Common myeloid progenitor, CD34-positive (primary cell): Measurements from ENCODE around the gene NELL1.
A peak's percentile ranks its signal among the peaks of the same experiment; 100 is the strongest.

Experiments
- CTCF ChIA-PET: fragments of 350-600 bp; sonication (Branson Sonifier 250); formaldehyde crosslinking; loops from one replicate; lab custom pipeline; 2021; ENCODE audit warnings: antibody characterized with exemption; lab: Charles Lee
- POLR2A ChIA-PET: fragments of 350-600 bp; sonication (Branson Sonifier 250); formaldehyde crosslinking; loops from one replicate; lab custom pipeline; 2021; ENCODE audit warnings: antibody characterized with exemption; lab: Charles Lee
- DNase-seq, 3 donors: peaks; one replicate each; pipeline versions ENCODE4 v3.0.0 to v3.0.0-alpha.2; 2013
- H3K27ac ChIP-seq, 2 experiments: 1 replicate in 1 of 2; 2 replicates in 1 of 2; pipeline ENCODE4 v1.7.0; 2013; ENCODE audit warnings: inconsistent platforms in 2 of 2, low read length in 2 of 2, mild to moderate bottlenecking in 2 of 2, low read depth in 1 of 2, moderate library complexity in 1 of 2; ENCODE audit not compliant: severe bottlenecking in 2 of 2, insufficient read depth in 1 of 2, poor library complexity in 1 of 2
- H3K27me3 ChIP-seq, 5 experiments: replicated peaks in 2 of 5; 1 replicate in 3 of 5; 2 replicates in 2 of 5; pipeline versions ENCODE4 v1.6.1 to v1.7.0; 2013; ENCODE audit warnings: low read length in 4 of 5, mild to moderate bottlenecking in 2 of 5, moderate library complexity in 2 of 5, inconsistent platforms in 1 of 5; ENCODE audit not compliant: insufficient read depth in 5 of 5, control insufficient read depth in 4 of 5
- H3K36me3 ChIP-seq, 4 experiments: 1 replicate in 2 of 4; 2 replicates in 2 of 4; pipeline versions ENCODE4 v1.6.1 to v1.7.0; 2013; ENCODE audit warnings: low read length in 3 of 4, control low read depth in 1 of 4, mild to moderate bottlenecking in 1 of 4; ENCODE audit not compliant: control insufficient read depth in 4 of 4, insufficient read depth in 4 of 4
- H3K4me1 ChIP-seq, 4 experiments: 1 replicate in 3 of 4; 2 replicates in 1 of 4; pipeline versions ENCODE4 v1.6.1 to v1.7.1; 2013; ENCODE audit warnings: low read length in 3 of 4, mild to moderate bottlenecking in 3 of 4, control low read depth in 1 of 4, inconsistent platforms in 1 of 4, moderate library complexity in 1 of 4; ENCODE audit not compliant: control insufficient read depth in 4 of 4, insufficient read depth in 4 of 4; ENCODE audit errors: control extremely low read depth in 1 of 4
- H3K4me3 ChIP-seq, 7 experiments: 1 replicate in 4 of 7; 2 replicates in 3 of 7; pipeline versions ENCODE4 v1.5.1 to v1.7.0; 2013; ENCODE audit warnings: mild to moderate bottlenecking in 7 of 7, low read length in 6 of 7, moderate library complexity in 6 of 7, inconsistent platforms in 2 of 7, low read depth in 2 of 7, control low read depth in 1 of 7; ENCODE audit not compliant: insufficient read depth in 4 of 7, control insufficient read depth in 1 of 7; ENCODE audit errors: extremely low read depth in 1 of 7
- H3K9me3 ChIP-seq, 5 experiments: 1 replicate in 4 of 5; 2 replicates in 1 of 5; pipeline versions ENCODE4 v1.6.1 to v1.7.1; 2013; ENCODE audit warnings: low read length in 4 of 5, mild to moderate bottlenecking in 2 of 5, inconsistent platforms in 1 of 5, low read depth in 1 of 5, moderate library complexity in 1 of 5; ENCODE audit not compliant: control insufficient read depth in 4 of 5, insufficient read depth in 2 of 5; ENCODE audit errors: control extremely low read depth in 1 of 5
- WGBS: methylation state at CpG from one replicate; pipeline ENCODE4 v1.1.5; 2013; ENCODE audit not compliant: insufficient coverage; 5-methylcytosine and 5-hydroxymethylcytosine counted together

The NELL1 gene

DNA sequence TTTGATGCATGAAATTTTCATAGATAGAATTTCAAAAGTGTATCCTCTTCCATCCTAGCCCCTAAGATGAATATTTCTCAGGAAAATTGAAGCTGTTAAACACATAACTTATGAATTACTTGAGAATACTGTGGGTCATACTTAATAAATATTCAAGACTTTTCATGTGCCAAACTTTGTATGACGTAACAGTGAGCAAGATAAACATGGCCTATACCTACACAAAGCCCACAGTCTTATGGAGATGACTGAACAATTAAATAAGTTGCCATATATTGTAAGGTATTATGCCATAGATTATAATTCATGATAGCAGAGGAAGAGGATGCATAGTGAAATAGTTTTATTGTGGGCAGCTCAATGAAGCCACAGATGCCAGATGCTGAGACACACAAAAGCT lies 902.8 kb downstream of the NELL1 start:
- POLR2A ChIA-PET: no interaction called here
- DNase-seq: no peak
- CTCF ChIA-PET: no interaction called here

DNA sequence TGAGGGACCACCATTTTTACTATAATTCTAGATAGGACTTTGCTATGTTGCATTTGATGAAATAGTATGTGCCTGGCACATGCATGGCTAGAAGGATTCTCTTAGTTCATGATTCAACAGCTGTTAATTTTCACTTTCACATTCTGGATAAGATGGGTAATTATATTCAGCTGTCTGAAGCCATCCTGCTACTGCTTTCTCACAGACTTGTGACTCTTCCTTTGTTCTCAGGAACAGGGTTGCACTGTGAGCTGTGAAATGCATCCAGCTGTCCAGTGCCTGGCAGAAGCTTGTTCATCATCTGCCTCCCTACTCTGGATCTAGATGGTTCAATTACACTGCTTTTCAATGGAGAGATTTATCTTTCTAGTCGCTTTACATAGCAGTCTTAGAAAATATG lies 913.4 kb downstream of the NELL1 start:
- no peaks in the 10 kb centered on the region for H3K36me3 ChIP-seq
- peak in 1 of 3 donors; percentile 6 for DNase-seq
- H3K9me3 ChIP-seq: no peaks in the 10 kb centered on the region
- ChIA-PET POLR2A (no interaction called here), CTCF (interaction anchor here (0.5 to 1.5 kb wide), 2 partner anchors 72 to 636 kb away, joined by 3 read pairs; no protein-coding TSS in a partner anchor)
- H3K27me3 ChIP-seq: peaks cover 0 to 2% (median 0%) of the 10 kb centered on the region in 5 experiments
- H3K27ac ChIP-seq: no peak overlapping the region
- no peaks in the 10 kb centered on the region for H3K4me1 ChIP-seq
- no peak overlapping the region for H3K4me3 ChIP-seq
- WGBS: no CpG with 5 or more reads among the region's 1 CpG

More for the DNA sequence above, 902.8 kb downstream of the NELL1 start:
- Histone ChIP-seq H3K27ac (no peak overlapping the region), H3K9me3 (no peaks in the 10 kb centered on the region), H3K27me3 (no peaks in the 10 kb centered on the region), H3K4me3 (no peak overlapping the region), H3K36me3 (no peaks in the 10 kb centered on the region), H3K4me1 (no peaks in the 10 kb centered on the region)
- WGBS: no CpG with 5 or more reads among the region's 1 CpG

DNA sequence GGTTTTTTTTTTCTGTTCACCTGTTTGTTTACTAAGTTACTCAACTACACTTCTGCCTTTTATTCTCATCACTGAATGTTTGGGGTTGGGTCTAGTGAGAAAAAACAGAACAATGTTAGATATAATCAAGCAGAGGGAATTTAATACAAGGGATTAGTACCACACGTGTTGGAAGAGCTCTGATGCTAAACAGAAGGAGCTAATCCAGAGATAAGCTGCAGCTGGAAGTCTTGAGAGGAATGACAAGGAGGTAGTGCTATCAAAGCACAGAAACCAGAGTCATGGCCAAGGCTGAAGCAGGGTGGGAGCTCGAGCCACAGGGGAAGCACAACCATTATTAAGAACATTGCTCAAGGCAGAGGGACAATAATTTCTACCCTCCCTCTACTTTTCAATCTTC lies 919.4 kb downstream of the NELL1 start:
- DNase-seq: no peak
- POLR2A ChIA-PET: no interaction called here
- Histone ChIP-seq H3K9me3 (no peaks in the 10 kb centered on the region), H3K27me3 (no peaks in the 10 kb centered on the region), H3K4me1 (peaks cover 0 to 5% (median 0%) of the 10 kb centered on the region in 4 experiments), H3K27ac (no peak overlapping the region), H3K4me3 (no peak overlapping the region), H3K36me3 (no peaks in the 10 kb centered on the region)
- CTCF ChIA-PET: no interaction called here
- WGBS: 67% methylated on average over 1 of the region's 2 CpGs

DNA sequence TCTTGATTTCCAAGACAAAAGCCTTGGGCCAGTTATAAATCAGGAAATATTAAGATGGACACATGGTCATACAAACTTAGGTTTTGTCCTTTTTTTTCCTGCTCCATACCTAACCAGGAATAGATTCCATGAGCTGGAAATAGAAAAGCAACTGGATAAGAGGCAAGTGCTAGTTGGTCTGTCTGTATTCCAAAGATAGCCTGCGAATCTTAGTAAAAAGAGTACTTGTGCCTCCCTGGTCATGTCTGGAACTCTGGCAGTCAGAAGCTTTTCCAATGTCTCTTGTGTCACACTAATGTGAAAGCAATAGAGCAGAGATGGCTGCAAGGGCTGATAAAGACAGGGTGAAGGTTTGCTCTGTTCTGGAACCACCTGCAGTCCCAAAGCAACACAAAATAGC lies 933.3 kb downstream of the NELL1 start:
- no CpG with 5 or more reads among the region's 1 CpG for WGBS
- Histone ChIP-seq H3K9me3 (no peaks in the 10 kb centered on the region), H3K4me3 (no peak overlapping the region), H3K27me3 (no peaks in the 10 kb centered on the region), H3K27ac (peak overlapping the region in 1 of 2 experiments; percentile 36), H3K36me3 (no peaks in the 10 kb centered on the region), H3K4me1 (peaks cover 3 to 13% (median 7%) of the 10 kb centered on the region in 4 experiments)
- DNase-seq: peak in 2 of 3 donors; percentile 23 to 24
- ChIA-PET CTCF (interaction anchor here (1.2 kb wide), 1 partner anchor 23 kb away, joined by 3 read pairs; no protein-coding TSS in a partner anchor), POLR2A (no interaction called here)

DNA sequence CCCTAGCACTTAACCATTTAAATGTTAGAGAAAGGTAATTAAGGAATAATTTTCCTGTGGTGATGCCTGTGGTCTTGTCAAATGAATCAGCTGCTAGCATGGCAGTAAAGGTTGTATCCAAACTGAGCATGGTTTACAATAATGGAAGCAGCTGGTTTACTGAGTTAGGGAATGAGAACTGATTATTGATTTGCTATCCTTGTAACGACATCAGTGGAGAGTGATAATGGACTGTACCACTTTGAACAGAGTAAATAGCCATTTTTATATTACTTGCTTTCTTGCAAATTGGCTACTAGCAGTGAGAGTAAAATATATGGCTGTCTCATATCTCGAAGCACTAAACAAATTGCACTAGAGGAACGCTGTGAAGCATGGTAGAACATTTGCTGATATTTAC lies 934.5 kb downstream of the NELL1 start:
- no CpG with 5 or more reads among the region's 3 CpGs for WGBS
- no peaks in the 10 kb centered on the region for H3K9me3 ChIP-seq
- H3K4me3 ChIP-seq: no peak overlapping the region
- CTCF ChIA-PET: interaction anchor here (1.0 kb wide), 1 partner anchor 10 kb away, joined by 3 read pairs; no protein-coding TSS in a partner anchor
- no peaks in the 10 kb centered on the region for H3K36me3 ChIP-seq
- DNase-seq: no peak
- H3K27ac ChIP-seq: no peak overlapping the region
- H3K4me1 ChIP-seq: peaks cover 3 to 13% (median 7%) of the 10 kb centered on the region in 4 experiments
- POLR2A ChIA-PET: no interaction called here
- no peaks in the 10 kb centered on the region for H3K27me3 ChIP-seq

DNA sequence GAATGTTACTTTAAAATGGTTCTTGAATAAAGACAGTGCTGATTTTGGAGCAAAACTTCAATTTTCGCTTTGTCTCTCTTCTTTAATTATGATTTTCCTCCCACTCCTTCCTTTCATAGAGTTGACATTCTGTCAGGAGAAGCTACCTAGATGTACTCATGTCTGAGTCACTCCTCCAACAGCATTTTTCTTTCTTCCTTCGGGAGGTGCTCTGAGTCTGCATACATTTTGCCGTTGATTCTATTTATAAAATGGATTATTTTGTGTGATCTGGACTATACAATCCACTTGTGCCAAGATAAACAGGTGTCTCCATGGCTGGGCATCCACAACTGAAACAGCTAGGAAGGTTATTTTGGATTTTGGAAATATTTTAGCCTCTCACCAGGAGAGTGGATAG lies 935.2 kb downstream of the NELL1 start:
- CTCF ChIA-PET: interaction anchor here (1.0 kb wide), 1 partner anchor 9 kb away, joined by 3 read pairs; no protein-coding TSS in a partner anchor

DNA sequence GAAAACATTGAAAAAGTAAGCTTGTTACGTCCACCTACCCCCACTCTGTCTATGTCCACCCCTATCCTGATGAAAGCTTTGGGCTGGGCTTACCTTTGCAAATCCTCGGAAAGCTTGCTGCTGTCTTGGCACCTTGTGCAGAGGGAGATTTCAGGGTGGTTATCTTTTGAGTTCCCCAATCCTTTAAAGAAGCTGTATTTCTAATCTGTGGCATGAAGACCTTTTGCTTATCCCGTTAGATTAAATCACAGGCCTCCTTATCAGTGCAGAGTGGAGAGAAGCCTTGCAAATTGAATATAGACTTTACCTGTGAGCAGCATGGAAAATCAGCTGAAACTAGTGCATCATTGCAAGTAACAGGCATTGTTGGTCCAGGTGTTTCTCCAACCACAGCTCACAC lies 942.9 kb downstream of the NELL1 start:
- DNase-seq: peak in 2 of 3 donors; percentile 19 to 39
- Histone ChIP-seq H3K4me1 (peaks cover 4 to 44% (median 7%) of the 10 kb centered on the region in 4 experiments), H3K36me3 (no peaks in the 10 kb centered on the region), H3K9me3 (no peaks in the 10 kb centered on the region), H3K27me3 (no peaks in the 10 kb centered on the region), H3K27ac (peak overlapping the region; percentile 64 to 71), H3K4me3 (peak overlapping the region in 2 of 7 experiments; percentile 54 to 58)
- CTCF ChIA-PET: interaction anchor here (1.1 kb wide), 1 partner anchor 14 kb away, joined by 3 read pairs; no protein-coding TSS in a partner anchor
- POLR2A ChIA-PET: no interaction called here
- 0% methylated on average over 2 of the region's 3 CpGs for whole genome bisulfite sequencing

More for the DNA sequence above, 935.2 kb downstream of the NELL1 start:
- DNase-seq: no peak
- WGBS: 100% methylated on average over 1 of the region's 3 CpGs
- no peaks in the 10 kb centered on the region for H3K27me3 ChIP-seq
- H3K4me1 ChIP-seq: peaks cover 3 to 19% (median 7%) of the 10 kb centered on the region in 4 experiments
- H3K36me3 ChIP-seq: no peaks in the 10 kb centered on the region
- H3K9me3 ChIP-seq: no peaks in the 10 kb centered on the region
- H3K4me3 ChIP-seq: no peak overlapping the region
- POLR2A ChIA-PET: no interaction called here
- H3K27ac ChIP-seq: no peak overlapping the region
